Coronary artery (tissue), 2 donors: ENCODE measurements around the gene PIGQ.

Experiments
- DNase-seq: peaks from one replicate; pipeline ENCODE4 v3.0.0-alpha.2; 2017; ENCODE audit warnings: low spot score
- H3K27ac ChIP-seq, 2 donors: fragments of 200-600 bp; sonication (generic); one replicate each; pipeline ENCODE4 v1.5.1; 2016 to 2019
- H3K4me3 ChIP-seq: fragments of 200-600 bp; sonication (generic); 2 replicates; pipeline ENCODE4 v1.5.1; 2016; ENCODE audit warnings: mild to moderate bottlenecking, moderate library complexity
- CTCF ChIP-seq: fragments of 200-600 bp; sonication (generic); IDR thresholded peaks from one replicate; pipeline ENCODE4 v1.5.1; 2019; ENCODE audit warnings: antibody characterized with exemption

The PIGQ gene

DNA sequence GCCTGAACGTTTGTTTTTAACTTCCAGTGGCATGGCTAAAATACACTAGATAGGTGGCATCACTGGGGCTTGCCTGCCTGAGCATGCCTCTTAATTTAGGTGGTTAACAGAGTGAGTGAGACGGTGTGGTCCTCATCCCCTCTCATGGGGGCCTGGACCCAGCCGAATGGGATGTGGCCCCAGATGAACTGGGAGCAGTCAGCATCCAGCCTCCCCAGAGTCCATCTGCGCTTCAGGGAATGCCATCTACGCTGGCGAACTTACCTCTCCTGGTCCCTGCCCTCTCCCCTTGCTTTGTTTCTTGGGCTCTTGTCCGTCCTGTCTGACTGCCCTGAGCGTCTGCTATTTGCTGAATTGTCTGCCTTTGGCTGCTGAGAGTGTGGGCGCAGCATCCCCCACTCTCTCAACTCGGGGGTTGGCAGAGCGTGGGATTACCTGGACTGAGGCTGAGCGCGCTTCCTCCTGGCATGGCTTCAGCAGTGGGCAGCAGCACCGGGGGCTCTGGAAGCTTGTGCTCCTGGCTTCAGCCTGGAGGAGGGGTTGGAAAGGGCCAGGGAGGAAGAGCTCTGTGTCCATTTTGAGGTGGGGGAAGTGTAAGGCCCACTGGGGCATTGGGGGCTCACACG lies 22.2 kb downstream of the PIGQ start:
- no peak for DNase-seq
- no peak overlapping the region for H3K4me3 ChIP-seq
- H3K27ac ChIP-seq, result no peak overlapping the region
- no peak for TF ChIP-seq CTCF

DNA sequence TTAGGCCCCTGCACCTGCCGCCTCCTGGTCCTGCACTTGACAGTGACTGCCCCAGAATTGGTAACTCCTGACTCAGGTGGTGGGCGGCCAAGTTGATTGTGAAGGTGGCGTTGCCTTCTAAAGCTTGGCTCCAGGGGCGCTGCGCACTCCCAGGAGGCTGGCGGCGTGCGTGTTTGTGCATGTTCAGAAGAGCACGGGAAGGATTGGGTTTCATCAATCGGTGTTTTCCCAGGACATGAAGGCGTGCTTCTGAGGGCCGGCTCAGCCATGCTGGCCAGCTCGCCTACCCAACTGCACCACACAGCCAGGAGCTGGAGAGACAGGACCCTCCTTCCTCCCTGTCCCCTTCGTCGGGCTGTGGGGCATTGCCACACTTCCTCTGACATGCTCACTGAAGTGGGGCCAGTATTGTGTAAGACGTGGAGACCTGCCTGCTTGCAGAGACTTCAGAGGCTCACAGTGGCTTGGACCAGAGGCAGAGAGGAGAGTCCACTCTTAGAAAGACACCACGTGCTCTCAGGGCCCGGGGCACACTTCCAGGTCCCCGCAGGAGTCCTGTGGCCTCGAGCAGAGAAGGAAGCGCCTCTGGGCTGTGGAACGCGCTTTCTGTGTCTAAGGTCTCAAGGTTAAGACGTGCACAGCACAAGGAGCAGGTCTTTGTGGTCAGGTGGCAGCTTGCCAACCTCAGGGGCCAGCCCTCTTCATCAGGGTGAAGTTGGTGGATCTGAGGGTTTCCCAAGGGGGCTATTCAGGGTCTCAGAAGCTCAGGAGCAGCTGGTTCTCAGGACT lies 22.9 kb downstream of the PIGQ start:
- no peak overlapping the region for H3K4me3 ChIP-seq
- no peak for DNase-seq
- no peak for TF ChIP-seq CTCF
- H3K27ac ChIP-seq, result no peak overlapping the region

GRCh38 chr16:593406-593805 lies 23.6 kb downstream of the PIGQ start:
- no peak for TF ChIP-seq CTCF
- Histone ChIP-seq H3K27ac (no peak overlapping the region), H3K4me3 (no peak overlapping the region)
- no peak for DNase-seq

GRCh38 chr16:593807-594206 lies 24.0 kb downstream of the PIGQ start:
- H3K4me3 ChIP-seq, result no peak overlapping the region

GRCh38 chr16:595094-595528 lies 25.3 kb downstream of the PIGQ start:
- TF ChIP-seq CTCF, result no peak
- Histone ChIP-seq H3K27ac (no peak overlapping the region), H3K4me3 (no peak overlapping the region)
- no peak for DNase-seq

More at GRCh38 chr16:593807-594206, 24.0 kb downstream of the PIGQ start:
- no peak for DNase-seq
- H3K27ac ChIP-seq, result no peak overlapping the region
- no peak for TF ChIP-seq CTCF

DNA sequence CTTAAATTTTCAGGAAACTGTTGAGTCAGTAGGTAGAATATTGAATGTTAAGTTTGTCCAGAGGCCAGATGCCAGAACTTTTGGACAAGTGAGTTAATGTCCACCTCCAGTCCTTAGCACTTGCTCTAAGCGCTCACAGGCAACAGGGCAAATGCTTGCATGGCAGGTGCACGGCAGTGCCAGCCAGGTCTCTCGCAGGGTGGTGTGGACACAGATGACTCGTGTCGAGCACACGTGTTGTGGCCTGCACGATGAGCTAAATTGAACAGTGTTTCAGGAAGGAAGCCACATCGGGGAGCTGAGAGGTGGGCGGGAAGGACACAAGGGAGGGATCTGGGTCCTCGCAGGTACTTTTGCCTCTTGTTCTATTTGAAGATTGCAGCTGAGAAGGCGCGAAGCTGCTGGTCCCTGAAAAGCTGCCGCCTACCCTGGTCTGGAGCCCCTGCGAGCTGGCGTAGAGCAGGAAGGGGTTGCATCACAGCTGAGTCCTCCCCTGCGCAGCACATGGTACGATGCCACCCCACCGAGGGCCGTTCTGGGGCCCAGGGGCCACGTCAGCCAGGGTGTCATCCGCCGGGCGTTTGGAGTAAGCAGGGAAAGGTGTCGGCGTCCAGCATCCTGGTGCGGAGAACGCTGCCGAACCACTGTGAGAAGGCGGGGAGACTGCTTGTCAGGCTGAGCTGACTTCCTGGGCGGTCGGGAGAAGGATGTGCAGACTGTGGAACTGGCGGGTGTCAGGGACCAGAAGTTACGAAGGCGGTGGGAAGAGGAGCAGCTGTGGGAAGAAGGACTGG lies 26.4 kb downstream of the PIGQ start:
- DNase-seq, result no peak
- Histone ChIP-seq H3K4me3 (no peak overlapping the region), H3K27ac (no peak overlapping the region)
- no peak for TF ChIP-seq CTCF
